ENCODE results near the gene ZNF132.
A peak's percentile ranks its signal among the peaks of the same experiment; 100 is the strongest.
"Not testable (repeated sequence)": the region's sequence is repeated elsewhere in the genome, so short reads cannot be mapped to it uniquely, and the experiment has no call there.

The ZNF132 gene

DNA sequence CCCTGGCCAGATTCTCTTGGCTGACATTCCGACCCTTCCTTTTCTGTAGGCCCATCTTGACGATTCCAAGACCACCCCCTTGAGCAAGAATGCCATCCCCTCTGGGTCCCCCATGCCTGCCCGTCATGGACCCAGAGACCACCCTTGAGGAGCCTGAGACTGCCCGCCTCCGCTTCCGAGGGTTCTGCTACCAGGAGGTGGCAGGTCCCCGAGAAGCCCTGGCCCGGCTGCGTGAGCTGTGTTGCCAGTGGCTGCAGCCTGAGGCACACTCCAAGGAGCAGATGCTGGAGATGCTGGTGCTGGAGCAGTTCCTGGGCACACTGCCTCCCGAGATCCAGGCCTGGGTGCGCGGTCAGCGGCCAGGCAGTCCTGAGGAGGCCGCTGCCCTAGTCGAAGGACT is 37.2 kb upstream of the ZNF132 start:
- Histone ChIP-seq H4K20me1 (peaks cover 25% of the 10 kb centered on the region), H3K36me3 (peaks cover 37% of the 10 kb centered on the region)

DNA sequence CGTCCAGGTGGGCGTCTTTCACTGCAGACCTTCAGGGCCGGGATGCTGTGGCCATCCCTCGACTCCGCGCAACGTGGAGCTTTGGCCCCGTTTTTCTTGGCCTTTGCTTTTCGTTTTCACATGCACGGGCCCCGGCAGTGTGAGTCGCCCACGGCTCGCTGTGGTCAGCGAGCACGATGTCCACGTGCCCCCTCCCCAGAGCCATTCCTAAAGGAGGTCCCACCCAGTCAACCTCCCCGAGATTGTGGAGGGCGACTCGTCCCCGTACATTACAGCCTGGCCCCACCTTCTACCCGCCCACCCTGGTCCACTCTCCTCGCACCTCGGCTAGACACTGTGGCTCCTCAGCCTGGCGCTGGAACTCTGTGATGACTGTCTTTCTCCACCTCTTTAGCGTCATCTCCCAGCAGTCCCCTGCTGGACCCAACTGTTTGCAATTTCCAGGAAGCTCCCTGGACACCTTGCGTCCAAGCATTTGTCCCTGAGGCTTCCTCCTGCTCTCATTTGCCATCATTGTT is 36.6 kb upstream of the ZNF132 start:
- Histone ChIP-seq H3K27me3 (no peaks in the 10 kb centered on the region), H4K20me1 (peaks cover 29% of the 10 kb centered on the region), H3K4me2 (peak overlapping the region; percentile 91), H3K9me3 (no peaks in the 10 kb centered on the region), H3K27ac (peak overlapping the region; percentile 87), H3K36me3 (peaks cover 43% of the 10 kb centered on the region), H3K4me3 (peak overlapping the region; percentile 74), H3K9ac (peak overlapping the region; percentile 85), H3K4me1 (peaks cover 53% of the 10 kb centered on the region)
- no peak for TF ChIP-seq Cebpa-rat (IDR thresholded peaks at IDR 0.05)

More for the DNA sequence above, 37.2 kb upstream of the ZNF132 start:
- peak overlapping the region; percentile 85; the same call in 1 of the 2 replicates for H3K9ac ChIP-seq
- H3K4me3 ChIP-seq = peak overlapping the region; percentile 74
- no peaks in the 10 kb centered on the region for H3K27me3 ChIP-seq
- TF ChIP-seq Cebpa-rat (IDR thresholded peaks at IDR 0.05) = no peak
- peak overlapping the region; percentile 87; the same call in 1 of the 2 replicates for H3K27ac ChIP-seq
- H3K4me2 ChIP-seq = peak overlapping the region; percentile 91
- H3K9me3 ChIP-seq = no peaks in the 10 kb centered on the region
- H3K4me1 ChIP-seq = peaks cover 57% of the 10 kb centered on the region

DNA sequence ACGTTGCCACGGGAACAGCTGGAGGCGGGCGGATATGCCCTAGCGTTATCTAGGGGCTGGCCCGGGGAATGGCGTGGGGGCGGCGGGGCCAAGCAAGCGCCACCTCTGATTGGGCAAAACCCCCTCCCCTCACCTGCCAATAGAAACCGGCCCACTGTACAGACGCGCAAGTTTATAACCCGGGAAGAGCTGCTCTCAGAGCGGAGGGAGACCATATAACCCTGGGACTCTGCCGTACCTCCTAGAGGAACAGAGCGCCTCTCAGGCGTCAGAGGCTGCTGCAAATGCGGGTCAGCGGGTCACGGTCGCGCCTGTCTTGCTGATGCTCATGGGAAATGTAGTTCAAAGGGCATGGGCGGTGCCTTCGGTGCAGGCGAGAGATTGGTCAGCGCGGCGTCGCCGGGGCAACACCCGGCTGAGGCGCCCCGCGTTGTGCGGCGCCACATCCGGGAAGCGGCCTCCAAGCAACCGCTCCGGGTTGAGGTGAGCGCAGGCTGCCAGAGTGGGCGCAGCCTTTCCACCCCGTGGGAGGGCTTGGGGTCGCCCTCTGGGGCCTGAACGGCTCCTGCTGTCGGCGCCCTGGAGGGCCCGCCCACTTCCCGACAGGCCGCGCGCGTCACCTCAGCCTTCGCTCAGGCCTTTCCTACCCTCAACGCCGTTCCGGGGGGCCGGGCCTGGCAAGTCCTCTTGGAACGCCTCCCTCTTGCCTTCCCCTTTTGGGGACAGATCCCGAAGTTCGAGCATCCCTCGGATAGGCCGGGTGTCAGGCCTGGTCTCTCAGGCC is 36.0 kb upstream of the ZNF132 start, which contains the start of gene ZNF446:
Gene ZNF446 (plus strand): TSS at position 639 of the 784 bp plus-strand sequence. CDS start 867 bp downstream, outside the sequence.
- Histone ChIP-seq H3K9ac (peak within 1 kb of the TSS; percentile 85), H3K27ac (peak within 1 kb of the TSS; percentile 87), H3K27me3 (no peaks in the 10 kb centered on the region), H3K4me3 (peak within 1 kb of the TSS; percentile 74), H3K4me2 (peak within 1 kb of the TSS; percentile 91), H3K9me3 (no peaks in the 10 kb centered on the region), H4K20me1 (peaks cover 29% of the 10 kb centered on the region), H3K36me3 (peaks cover 41% of the 10 kb centered on the region), H3K4me1 (peaks cover 50% of the 10 kb centered on the region)
- TF ChIP-seq Cebpa-rat (IDR thresholded peaks at IDR 0.05) = no peak

DNA sequence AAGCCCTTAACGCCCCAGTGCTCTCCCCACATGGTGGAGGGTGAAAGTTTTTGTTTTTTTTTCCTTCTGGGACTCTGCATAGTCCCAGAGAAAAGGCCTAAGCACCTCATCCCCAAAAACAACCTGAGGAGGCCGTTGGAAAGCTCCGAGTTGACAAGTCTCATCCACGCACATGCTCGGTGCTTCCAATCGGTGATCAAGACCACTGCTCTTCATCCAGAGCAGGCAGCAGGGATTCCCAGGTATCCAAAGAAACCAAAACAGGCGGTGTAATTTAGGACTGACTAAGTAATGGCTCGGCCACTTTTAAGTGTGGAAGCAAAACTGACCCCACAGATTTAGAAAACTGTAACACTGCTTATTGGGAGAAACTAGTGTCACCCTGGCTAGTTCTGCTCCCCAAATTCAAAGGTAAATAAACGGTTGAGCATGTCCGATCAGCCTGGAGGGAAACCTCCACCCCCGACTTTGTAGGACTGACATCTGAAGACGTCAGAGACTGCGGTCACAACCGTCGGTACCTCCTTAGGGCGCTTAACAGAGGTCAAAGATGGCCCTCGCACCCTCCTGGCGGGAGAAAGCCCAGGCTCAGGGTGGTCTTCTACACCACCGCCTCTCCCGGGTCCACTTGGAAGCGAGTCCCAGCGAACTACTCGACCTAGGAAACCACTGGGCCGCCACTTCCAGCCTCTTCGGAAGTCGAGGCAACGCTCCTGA is 35.2 kb upstream of the ZNF132 start:
- peak overlapping the region; percentile 85 for H3K9ac ChIP-seq

DNA sequence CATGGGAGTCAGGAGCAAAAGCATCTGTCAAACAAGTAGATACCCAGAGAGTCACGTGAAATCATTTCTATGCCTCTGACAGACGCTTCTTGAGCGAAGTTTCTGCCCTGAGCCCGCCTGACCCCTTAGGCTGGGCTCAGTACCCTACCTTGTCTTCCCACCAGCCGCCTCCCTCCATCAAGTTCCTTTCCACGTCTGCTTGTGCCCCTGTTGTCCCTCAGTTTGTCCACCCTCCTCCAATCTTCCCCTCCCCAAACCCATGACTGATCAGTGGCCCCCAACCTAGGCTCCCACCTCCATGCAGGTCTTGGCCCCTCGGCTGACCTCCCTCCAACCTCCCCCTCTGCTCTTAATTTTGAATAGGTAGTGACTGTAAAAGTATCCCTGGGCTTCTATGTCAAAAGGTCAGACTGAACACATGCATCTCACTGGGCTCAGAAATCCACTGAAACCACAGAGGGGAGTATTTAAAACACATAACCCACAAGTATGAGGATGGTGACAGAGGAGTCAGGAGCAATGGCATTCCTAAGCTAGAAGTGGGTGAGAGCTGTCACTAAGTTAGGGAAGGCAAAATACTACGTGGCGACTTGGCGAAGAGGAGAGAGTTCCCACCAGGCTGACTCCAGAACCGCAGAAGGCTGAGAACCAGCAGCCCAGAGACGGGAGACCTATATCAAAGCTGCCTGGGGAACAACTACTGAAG is 34.5 kb upstream of the ZNF132 start:
- no peaks in the 10 kb centered on the region for H3K9me3 ChIP-seq
- peak overlapping the region; percentile 85 for H3K9ac ChIP-seq
- H3K4me1 ChIP-seq = peaks cover 42% of the 10 kb centered on the region
- peak overlapping the region; percentile 74 for H3K4me3 ChIP-seq
- H3K27me3 ChIP-seq = no peaks in the 10 kb centered on the region
- peak overlapping the region; percentile 87 for H3K27ac ChIP-seq
- H3K4me2 ChIP-seq = peak overlapping the region; percentile 91
- peaks cover 42% of the 10 kb centered on the region for H3K36me3 ChIP-seq
- peaks cover 31% of the 10 kb centered on the region for H4K20me1 ChIP-seq
- TF ChIP-seq Cebpa-rat (IDR thresholded peaks at IDR 0.05) = no peak

More for the DNA sequence above, 35.2 kb upstream of the ZNF132 start:
- H3K4me2 ChIP-seq = peak overlapping the region; percentile 91
- H3K27ac ChIP-seq = peak overlapping the region; percentile 87
- H4K20me1 ChIP-seq = peaks cover 29% of the 10 kb centered on the region
- peak overlapping the region; percentile 74 for H3K4me3 ChIP-seq
- peaks cover 42% of the 10 kb centered on the region for H3K4me1 ChIP-seq
- no peak for TF ChIP-seq Cebpa-rat (IDR thresholded peaks at IDR 0.05)
- no peaks in the 10 kb centered on the region for H3K27me3 ChIP-seq
- H3K9me3 ChIP-seq = no peaks in the 10 kb centered on the region
- peaks cover 40% of the 10 kb centered on the region for H3K36me3 ChIP-seq

DNA sequence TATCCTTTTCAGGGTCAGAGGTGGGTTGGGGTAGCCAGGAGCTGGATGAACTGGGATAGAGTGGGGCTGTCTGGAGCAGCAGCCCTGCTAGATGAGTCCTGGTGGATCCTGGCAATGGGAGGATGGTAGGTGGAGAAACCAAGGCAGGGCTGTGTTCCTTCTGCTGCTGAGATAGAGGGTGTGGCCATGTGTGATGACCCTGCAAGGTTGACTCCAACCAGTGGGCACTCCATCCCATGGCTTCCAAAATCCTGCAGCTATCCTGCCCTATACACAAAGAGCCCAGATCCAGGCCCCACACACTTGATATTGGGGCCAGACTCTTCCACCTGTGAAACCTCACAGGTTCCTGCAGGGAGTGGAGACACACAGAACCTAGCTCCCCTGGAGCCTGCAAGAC is 33.8 kb upstream of the ZNF132 start:
- Histone ChIP-seq H3K9ac (peak overlapping the region; percentile 85), H3K27ac (no peak overlapping the region)
- no peak for TF ChIP-seq Cebpa-rat (IDR thresholded peaks at IDR 0.05)

DNA sequence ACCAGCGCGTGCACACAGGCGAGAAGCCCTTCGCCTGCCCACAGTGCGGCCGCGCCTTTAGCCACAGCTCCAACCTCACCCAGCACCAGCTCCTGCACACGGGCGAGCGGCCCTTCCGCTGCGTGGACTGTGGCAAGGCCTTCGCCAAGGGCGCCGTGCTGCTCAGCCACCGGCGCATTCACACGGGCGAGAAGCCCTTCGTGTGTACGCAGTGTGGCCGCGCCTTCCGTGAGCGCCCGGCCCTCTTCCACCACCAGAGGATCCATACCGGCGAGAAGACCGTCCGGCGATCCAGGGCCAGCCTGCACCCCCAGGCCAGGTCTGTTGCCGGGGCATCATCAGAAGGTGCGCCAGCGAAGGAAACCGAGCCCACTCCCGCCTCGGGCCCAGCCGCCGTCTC is 31.8 kb upstream of the ZNF132 start:
- H3K4me2 ChIP-seq = no peak overlapping the region
- no peak overlapping the region for H3K27ac ChIP-seq
- H3K36me3 ChIP-seq = peaks cover 48% of the 10 kb centered on the region
- no peaks in the 10 kb centered on the region for H3K27me3 ChIP-seq
- H4K20me1 ChIP-seq = peaks cover 56% of the 10 kb centered on the region
- TF ChIP-seq Cebpa-rat (IDR thresholded peaks at IDR 0.05) = no peak
- H3K9me3 ChIP-seq = no peaks in the 10 kb centered on the region
- peaks cover 43% of the 10 kb centered on the region for H3K4me1 ChIP-seq
- H3K4me3 ChIP-seq = no peak overlapping the region
- no peak overlapping the region for H3K9ac ChIP-seq

More for the DNA sequence above, 33.8 kb upstream of the ZNF132 start:
- Histone ChIP-seq H4K20me1 (peaks cover 38% of the 10 kb centered on the region), H3K4me2 (peak overlapping the region; percentile 91), H3K9me3 (no peaks in the 10 kb centered on the region), H3K4me1 (peaks cover 43% of the 10 kb centered on the region), H3K36me3 (peaks cover 48% of the 10 kb centered on the region), H3K27me3 (no peaks in the 10 kb centered on the region), H3K4me3 (no peak overlapping the region)

DNA sequence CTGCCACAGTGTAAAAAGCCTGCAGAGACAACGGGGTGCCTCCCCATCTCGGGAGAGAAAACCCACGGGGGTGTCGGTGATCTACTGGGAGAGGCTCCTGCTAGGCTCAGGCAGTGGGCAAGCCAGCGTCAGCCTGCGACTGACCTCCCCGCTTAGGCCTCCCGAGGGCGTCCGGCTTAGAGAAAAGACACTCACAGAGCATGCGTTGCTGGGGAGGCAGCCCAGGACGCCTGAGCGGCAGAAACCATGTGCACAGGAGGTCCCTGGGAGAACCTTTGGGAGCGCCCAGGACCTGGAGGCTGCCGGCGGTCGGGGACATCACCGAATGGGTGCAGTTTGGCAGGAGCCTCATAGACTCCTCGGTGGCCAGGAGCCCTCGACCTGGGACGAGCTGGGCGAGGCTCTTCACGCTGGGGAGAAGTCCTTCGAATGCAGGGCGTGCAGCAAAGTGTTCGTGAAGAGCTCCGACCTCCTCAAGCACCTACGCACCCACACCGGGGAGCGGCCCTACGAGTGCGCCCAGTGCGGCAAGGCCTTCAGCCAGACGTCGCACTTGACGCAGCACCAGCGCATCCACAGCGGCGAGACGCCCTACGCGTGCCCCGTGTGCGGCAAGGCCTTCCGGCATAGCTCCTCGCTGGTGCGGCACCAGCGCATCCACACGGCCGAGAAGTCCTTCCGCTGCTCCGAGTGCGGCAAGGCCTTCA is 31.0 kb upstream of the ZNF132 start:
- H3K4me1 ChIP-seq = peaks cover 41% of the 10 kb centered on the region

More for the DNA sequence above, 31.0 kb upstream of the ZNF132 start:
- H3K27ac ChIP-seq, H3K4me2 ChIP-seq, H3K9ac ChIP-seq, H3K9me3 ChIP-seq, H3K4me3 ChIP-seq, H3K27me3 ChIP-seq: not testable (repeated sequence)
- peaks cover 48% of the 10 kb centered on the region for H3K36me3 ChIP-seq
- peaks cover 56% of the 10 kb centered on the region for H4K20me1 ChIP-seq
